Prostate gland (tissue), 2 donors: ENCODE measurements around the gene DUSP22. TPM values are rescaled to one million over a fixed set of nuclear protein-coding genes. Genes with fewer than 3 reads are reported as not detected.

Experiments used
- DNase-seq: peaks from one replicate; pipeline ENCODE4 v3.0.0-alpha.2; 2019; ENCODE audit warnings: low spot score
- H3K27ac ChIP-seq, 2 donors: fragments of 200-600 bp; sonication (generic); 2 replicates each; pipeline ENCODE4 v1.5.1; 2017 to 2019
- H3K27me3 ChIP-seq: fragments of 200-600 bp; sonication (generic); replicated peaks from 2 replicates; pipeline ENCODE4 v1.5.1; 2019; ENCODE audit not compliant: insufficient read depth
- H3K36me3 ChIP-seq, 2 donors: fragments of 200-600 bp; sonication (generic); 1 replicate in 1 of 2; 2 replicates in 1 of 2; pipeline versions ENCODE4 v1.5.1 to v1.8.1; 2017 to 2019
- H3K4me1 ChIP-seq: fragments of 200-600 bp; sonication (generic); replicated peaks from 2 replicates; pipeline ENCODE4 v1.5.1; 2019
- H3K4me3 ChIP-seq, 2 donors: fragments of 200-600 bp; sonication (generic); 2 replicates each; pipeline ENCODE4 v1.5.1; 2017 to 2019
- H3K9me3 ChIP-seq: fragments of 200-600 bp; sonication (generic); 2 replicates; pipeline ENCODE4 v1.5.1; 2017
- CTCF ChIP-seq, 4 experiments: fragments of 200-600 bp in 2 of 4; fragments of 450-650 bp in 2 of 4; sonication (generic) in 2 of 4; IDR thresholded peaks; 1 replicate in 3 of 4; 2 replicates in 1 of 4; pipeline ENCODE4 v1.5.1; 2016 to 2019; ENCODE audit warnings: antibody characterized with exemption in 4 of 4, mild to moderate bottlenecking in 2 of 4, moderate library complexity in 2 of 4
- POLR2A ChIP-seq: fragments of 450-650 bp; IDR thresholded peaks from one replicate; pipeline ENCODE4 v1.6.1; 2016; ENCODE audit warnings: antibody characterized with exemption, mild to moderate bottlenecking
- POLR2AphosphoS5 ChIP-seq: sonication (generic); formaldehyde crosslinking; IDR thresholded peaks from one replicate; pipeline ENCODE4 v1.6.1; 2017; ENCODE audit warnings: antibody characterized with exemption
- WGBS: methylation state at CpG from one replicate; pipeline ENCODE4 v1.1.5; 2018; 5-methylcytosine and 5-hydroxymethylcytosine counted together
- intact Hi-C: fragments of 100-400 bp; cut with DNase I; formaldehyde crosslinking; loops from one replicate; pipeline ENCODE4 v1.14.2; 2022
- total RNA-seq, 2 donors: library from RNA; depleted of rRNA; stranded (reverse); fragments of >200 nt; gene quantifications; one replicate each; pipeline ENCODE4 v1.1.0, GENCODE V29; 2016

Gene DUSP22
- total RNA-seq, 2 donors from 2014 or later: 29.8 to 95.8 TPM

- 75% methylated on average over 11 of the region's 11 CpGs for WGBS
- TF ChIP-seq CTCF (IDR thresholded peaks at IDR 0.05) (no peak), POLR2A (no peak), POLR2AphosphoS5 (no peak)
- intact Hi-C loops: no loop called here
- H3K27me3 ChIP-seq: peaks cover 3% of the 10 kb centered on the region
- H3K4me3 ChIP-seq: no peak overlapping the region
- no peaks in the 10 kb centered on the region for H3K36me3 ChIP-seq
- DNase-seq: no peak
- H3K9me3 ChIP-seq: no peaks in the 10 kb centered on the region
- H3K27ac ChIP-seq: no peak overlapping the region
- no peaks in the 10 kb centered on the region for H3K4me1 ChIP-seq
Observed at GRCh38 chr6:364609-365540, 72.6 kb downstream of the DUSP22 start.

- no peak for TF ChIP-seq POLR2A
- TF ChIP-seq CTCF (IDR thresholded peaks at IDR 0.05): no peak
- no peak for TF ChIP-seq POLR2AphosphoS5
- H3K36me3 ChIP-seq: no peaks in the 10 kb centered on the region
- peaks cover 7% of the 10 kb centered on the region for H3K27me3 ChIP-seq
- intact Hi-C loops: no loop called here
- WGBS: 70% methylated on average over 6 of the region's 6 CpGs
- no peak overlapping the region for H3K27ac ChIP-seq
- no peaks in the 10 kb centered on the region for H3K9me3 ChIP-seq
- H3K4me3 ChIP-seq: no peak overlapping the region
- no peaks in the 10 kb centered on the region for H3K4me1 ChIP-seq
- no peak for DNase-seq
Observed at GRCh38 chr6:365835-366234, 73.5 kb downstream of the DUSP22 start.

DNA sequence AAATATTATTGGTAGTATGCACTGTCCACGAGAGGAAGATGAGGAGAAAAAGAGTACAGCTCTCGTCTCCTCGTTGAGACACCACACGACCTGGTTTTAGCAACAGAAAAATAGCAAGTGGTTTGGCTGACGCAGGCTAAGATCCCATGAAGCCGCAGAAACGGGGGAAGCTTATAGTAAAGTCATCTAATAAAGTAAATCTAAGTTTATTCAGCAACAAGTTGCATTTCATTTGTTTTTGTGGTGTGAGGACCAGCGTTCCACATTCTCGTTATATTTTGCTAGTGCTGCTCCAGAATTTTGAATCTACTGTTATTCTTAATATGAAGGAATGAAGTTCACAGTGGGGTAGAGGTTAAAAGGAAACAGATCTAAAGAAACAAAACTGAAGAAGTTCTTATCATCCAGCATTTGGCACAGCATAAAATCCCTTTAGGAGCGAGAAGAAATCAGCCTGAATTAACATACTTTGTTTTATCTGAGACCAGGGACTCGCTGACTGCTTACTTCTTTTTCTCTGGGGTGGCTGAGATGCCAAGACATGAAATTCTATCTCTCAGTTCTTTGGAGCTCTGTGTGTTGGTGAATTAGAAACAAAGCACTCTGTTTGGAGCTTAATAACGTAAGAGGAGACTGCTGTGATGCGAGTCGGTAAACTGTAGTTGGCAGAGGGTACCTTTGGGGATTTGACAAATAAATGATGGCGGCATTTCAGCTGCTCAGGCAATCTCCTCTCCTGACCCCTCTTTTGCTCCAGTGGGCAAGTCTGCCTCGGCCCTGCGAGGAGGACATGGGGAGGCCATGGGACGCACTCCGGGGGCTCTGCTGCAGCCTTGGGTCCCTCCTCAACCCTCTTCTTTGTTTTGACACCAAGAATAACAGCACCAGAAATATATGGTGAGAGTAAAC, 74.4 kb downstream of the DUSP22 start:
- WGBS: 63% methylated on average over 19 of the region's 19 CpGs
- Histone ChIP-seq H3K9me3 (no peaks in the 10 kb centered on the region), H3K36me3 (no peaks in the 10 kb centered on the region), H3K4me1 (no peaks in the 10 kb centered on the region), H3K27ac (no peak overlapping the region), H3K4me3 (no peak overlapping the region), H3K27me3 (peaks cover 7% of the 10 kb centered on the region)
- DNase-seq: no peak
- intact Hi-C loops: no loop called here
- TF ChIP-seq CTCF (IDR thresholded peaks at IDR 0.05) (no peak), POLR2AphosphoS5 (no peak), POLR2A (no peak)

DNA sequence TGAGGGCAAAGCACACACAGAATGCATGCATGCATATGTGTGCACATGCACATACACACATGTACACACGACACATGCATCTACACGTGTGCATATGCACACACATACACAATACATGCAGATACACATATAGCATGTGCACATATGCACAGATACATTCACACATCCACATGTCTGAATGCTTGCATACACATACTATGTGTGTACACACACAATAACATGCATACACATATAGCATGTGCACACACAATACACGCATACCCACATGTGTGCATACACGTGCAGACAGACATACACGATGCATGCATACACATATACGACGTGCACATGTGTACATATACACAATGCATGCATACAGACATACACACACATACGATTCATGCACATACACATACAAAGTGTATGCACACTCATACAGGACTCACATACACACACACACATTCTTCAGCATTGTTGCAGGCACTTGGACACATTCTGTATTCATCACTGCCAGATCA, 75.1 kb downstream of the DUSP22 start:
- Histone ChIP-seq H3K4me3 (no peak overlapping the region), H3K9me3 (no peaks in the 10 kb centered on the region), H3K27ac (no peak overlapping the region), H3K36me3 (no peaks in the 10 kb centered on the region), H3K27me3 (peaks cover 9% of the 10 kb centered on the region), H3K4me1 (no peaks in the 10 kb centered on the region)
- DNase-seq: no peak
- 84% methylated on average over 8 of the region's 8 CpGs for WGBS
- TF ChIP-seq POLR2A (no peak), CTCF (IDR thresholded peaks at IDR 0.05) (no peak), POLR2AphosphoS5 (no peak)
- intact Hi-C loops: no loop called here
